Measurements from ENCODE around the gene OLA1.

DNA sequence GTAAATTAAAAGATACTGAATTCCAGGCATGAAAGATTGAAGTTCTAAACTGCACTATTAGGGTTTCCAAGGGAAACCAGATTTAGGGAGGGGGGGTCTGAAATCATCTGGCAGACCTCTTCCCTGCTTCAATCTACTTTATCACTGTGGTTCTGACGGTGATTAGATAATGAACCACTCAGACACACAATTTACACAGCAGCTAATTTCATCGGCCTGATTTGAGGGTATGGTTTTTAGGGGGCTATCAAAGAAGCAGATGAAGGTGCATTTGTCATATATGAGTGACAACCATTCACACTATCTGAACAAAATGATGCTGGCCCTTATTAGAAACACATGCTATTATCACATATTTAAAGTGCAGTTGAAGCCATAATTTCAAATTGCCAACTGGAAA lies 106.0 kb downstream of the OLA1 start:
- TF ChIP-seq, protein P1, sequence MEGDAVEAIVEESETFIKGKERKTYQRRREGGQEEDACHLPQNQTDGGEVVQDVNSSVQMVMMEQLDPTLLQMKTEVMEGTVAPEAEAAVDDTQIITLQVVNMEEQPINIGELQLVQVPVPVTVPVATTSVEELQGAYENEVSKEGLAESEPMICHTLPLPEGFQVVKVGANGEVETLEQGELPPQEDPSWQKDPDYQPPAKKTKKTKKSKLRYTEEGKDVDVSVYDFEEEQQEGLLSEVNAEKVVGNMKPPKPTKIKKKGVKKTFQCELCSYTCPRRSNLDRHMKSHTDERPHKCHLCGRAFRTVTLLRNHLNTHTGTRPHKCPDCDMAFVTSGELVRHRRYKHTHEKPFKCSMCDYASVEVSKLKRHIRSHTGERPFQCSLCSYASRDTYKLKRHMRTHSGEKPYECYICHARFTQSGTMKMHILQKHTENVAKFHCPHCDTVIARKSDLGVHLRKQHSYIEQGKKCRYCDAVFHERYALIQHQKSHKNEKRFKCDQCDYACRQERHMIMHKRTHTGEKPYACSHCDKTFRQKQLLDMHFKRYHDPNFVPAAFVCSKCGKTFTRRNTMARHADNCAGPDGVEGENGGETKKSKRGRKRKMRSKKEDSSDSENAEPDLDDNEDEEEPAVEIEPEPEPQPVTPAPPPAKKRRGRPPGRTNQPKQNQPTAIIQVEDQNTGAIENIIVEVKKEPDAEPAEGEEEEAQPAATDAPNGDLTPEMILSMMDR (IDR thresholded peaks at IDR 0.05 in 2 of 3, conservative IDR thresholded peaks at IDR 0.05 in 1 of 3; ENCODE audit: insufficient read depth in 2 of 3, low read depth in 1 of 3, low read length in 3 of 3) = no peak
- TF ChIP-seq TOE1 (IDR thresholded peaks at IDR 0.05; ENCODE audit: borderline replicate concordance) (no peak), TOE1 (CRISPR knock-in tag; IDR thresholded peaks at IDR 0.05; ENCODE audit: borderline replicate concordance, low read depth) (no peak), PRPF4 (IDR thresholded peaks at IDR 0.05; ENCODE audit: insufficient read depth, low read depth, low read length, poor library complexity, severe bottlenecking) (no peak), RBM34 (IDR thresholded peaks at IDR 0.05; ENCODE audit: borderline replicate concordance, insufficient read depth, low read length) (no peak), NFXL1 (CRISPR knock-in tag; IDR thresholded peaks at IDR 0.05) (no peak), MAZ (CRISPR knock-in tag; conservative IDR thresholded peaks at IDR 0.05 in 1 of 2, IDR thresholded peaks at IDR 0.05 in 1 of 2) (no peak), SPI1 (IDR thresholded peaks at IDR 0.05; ENCODE audit: borderline replicate concordance, low read depth, low read length) (no peak), ZNF764 (CRISPR knock-in tag; IDR thresholded peaks at IDR 0.05; ENCODE audit: low read depth) (no peak)
- TF ChIP-seq, protein P2, sequence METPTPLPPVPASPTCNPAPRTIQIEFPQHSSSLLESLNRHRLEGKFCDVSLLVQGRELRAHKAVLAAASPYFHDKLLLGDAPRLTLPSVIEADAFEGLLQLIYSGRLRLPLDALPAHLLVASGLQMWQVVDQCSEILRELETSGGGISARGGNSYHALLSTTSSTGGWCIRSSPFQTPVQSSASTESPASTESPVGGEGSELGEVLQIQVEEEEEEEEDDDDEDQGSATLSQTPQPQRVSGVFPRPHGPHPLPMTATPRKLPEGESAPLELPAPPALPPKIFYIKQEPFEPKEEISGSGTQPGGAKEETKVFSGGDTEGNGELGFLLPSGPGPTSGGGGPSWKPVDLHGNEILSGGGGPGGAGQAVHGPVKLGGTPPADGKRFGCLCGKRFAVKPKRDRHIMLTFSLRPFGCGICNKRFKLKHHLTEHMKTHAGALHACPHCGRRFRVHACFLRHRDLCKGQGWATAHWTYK (CRISPR knock-in tag; IDR thresholded peaks at IDR 0.05) = no peak
- TF ChIP-seq, protein P3, sequence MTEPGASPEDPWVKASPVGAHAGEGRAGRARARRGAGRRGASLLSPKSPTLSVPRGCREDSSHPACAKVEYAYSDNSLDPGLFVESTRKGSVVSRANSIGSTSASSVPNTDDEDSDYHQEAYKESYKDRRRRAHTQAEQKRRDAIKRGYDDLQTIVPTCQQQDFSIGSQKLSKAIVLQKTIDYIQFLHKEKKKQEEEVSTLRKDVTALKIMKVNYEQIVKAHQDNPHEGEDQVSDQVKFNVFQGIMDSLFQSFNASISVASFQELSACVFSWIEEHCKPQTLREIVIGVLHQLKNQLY (CRISPR knock-in tag; conservative IDR thresholded peaks at IDR 0.05) = no peak
- TF ChIP-seq, protein P4, sequence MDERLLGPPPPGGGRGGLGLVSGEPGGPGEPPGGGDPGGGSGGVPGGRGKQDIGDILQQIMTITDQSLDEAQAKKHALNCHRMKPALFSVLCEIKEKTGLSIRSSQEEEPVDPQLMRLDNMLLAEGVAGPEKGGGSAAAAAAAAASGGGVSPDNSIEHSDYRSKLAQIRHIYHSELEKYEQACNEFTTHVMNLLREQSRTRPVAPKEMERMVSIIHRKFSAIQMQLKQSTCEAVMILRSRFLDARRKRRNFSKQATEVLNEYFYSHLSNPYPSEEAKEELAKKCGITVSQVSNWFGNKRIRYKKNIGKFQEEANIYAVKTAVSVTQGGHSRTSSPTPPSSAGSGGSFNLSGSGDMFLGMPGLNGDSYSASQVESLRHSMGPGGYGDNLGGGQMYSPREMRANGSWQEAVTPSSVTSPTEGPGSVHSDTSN (CRISPR knock-in tag; IDR thresholded peaks at IDR 0.05; ENCODE audit: low read depth) = no peak
- TF ChIP-seq, protein P4 (tag; conservative IDR thresholded peaks at IDR 0.05; ENCODE audit: low read depth) = no peak

Data from K562 (cell line).